ENCODE results near the gene GTF3C2.

GTF3C2 gene

DNA sequence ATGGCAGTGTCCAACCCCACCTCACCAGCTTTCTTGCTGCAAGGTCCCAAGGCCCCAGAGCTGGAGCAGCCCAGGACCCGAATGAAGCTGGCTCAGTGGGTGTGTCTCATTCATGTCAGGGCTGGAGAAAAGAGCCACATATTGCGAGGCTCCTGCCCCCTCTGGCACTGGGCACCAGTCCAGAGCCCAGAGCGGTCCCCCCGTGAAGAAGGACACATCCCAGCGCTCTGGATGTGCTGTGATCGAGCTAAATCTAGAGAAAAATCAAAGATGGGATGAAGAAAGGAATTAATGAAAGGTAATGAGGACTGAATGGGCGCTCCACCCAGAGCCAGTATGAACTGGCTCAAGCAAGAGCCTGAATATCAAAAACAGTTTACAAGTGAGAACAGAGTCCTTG is 20.4 kb downstream of the GTF3C2 start:
- Histone ChIP-seq H3F3A (ENCODE audit: low read depth) (no peaks in the 10 kb centered on the region), H3K9me2 (replicated peaks; ENCODE audit: low read depth, low read length) (no peaks in the 10 kb centered on the region), H3K9me3 (ENCODE audit: insufficient read depth, low read depth, low read length) (no peaks in the 10 kb centered on the region), H4K20me1 (ENCODE audit: insufficient read depth, low read length, poor library complexity, severe bottlenecking) (no peaks in the 10 kb centered on the region), H3K36me3 (ENCODE audit: insufficient read depth, low read length) (peaks cover 71% of the 10 kb centered on the region), H3K4me3 (ENCODE audit: low read length, poor library complexity, severe bottlenecking) (no peak overlapping the region), H2AFZ (ENCODE audit: low read length) (no peak overlapping the region), H3K9ac (ENCODE audit: low read depth, low read length, poor library complexity, severe bottlenecking) (no peak overlapping the region), H3K4me2 (ENCODE audit: low read depth, low read length, poor library complexity, severe bottlenecking) (no peak overlapping the region), H3K79me2 (ENCODE audit: insufficient read depth, low read length) (no peaks in the 10 kb centered on the region), H3K4me1 (ENCODE audit: insufficient read depth, low read length, poor library complexity, severe bottlenecking) (no peaks in the 10 kb centered on the region), H3K27me3 (ENCODE audit: insufficient read depth, low read length, poor library complexity, severe bottlenecking) (no peaks in the 10 kb centered on the region)
- TF ChIP-seq, protein P1, sequence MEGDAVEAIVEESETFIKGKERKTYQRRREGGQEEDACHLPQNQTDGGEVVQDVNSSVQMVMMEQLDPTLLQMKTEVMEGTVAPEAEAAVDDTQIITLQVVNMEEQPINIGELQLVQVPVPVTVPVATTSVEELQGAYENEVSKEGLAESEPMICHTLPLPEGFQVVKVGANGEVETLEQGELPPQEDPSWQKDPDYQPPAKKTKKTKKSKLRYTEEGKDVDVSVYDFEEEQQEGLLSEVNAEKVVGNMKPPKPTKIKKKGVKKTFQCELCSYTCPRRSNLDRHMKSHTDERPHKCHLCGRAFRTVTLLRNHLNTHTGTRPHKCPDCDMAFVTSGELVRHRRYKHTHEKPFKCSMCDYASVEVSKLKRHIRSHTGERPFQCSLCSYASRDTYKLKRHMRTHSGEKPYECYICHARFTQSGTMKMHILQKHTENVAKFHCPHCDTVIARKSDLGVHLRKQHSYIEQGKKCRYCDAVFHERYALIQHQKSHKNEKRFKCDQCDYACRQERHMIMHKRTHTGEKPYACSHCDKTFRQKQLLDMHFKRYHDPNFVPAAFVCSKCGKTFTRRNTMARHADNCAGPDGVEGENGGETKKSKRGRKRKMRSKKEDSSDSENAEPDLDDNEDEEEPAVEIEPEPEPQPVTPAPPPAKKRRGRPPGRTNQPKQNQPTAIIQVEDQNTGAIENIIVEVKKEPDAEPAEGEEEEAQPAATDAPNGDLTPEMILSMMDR (conservative IDR thresholded peaks at IDR 0.05; ENCODE audit: low read length): no peak
- TF ChIP-seq EZH2phosphoT487 (IDR thresholded peaks at IDR 0.05; ENCODE audit: borderline replicate concordance): no peak

DNA sequence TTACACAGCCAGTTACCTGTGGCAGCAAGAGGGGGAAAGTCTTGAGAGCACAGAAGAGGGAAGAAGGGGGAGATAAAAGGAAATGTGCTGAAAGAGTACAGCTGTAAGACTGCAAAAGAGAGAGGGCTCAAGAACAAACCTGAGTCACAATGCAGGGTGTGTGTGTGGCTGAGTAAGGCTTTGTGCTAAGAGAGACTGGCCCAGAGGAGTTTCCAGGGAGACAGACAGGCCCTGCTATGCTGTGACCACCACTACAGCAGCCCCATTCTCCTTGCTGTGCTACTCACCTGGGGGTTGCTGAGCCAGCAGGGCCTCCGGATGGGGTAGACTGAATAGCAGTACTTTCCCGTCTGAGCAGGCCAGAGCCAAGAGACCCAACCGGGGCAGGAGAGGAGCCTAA is 21.3 kb downstream of the GTF3C2 start:
- Histone ChIP-seq H3K4me2 (ENCODE audit: low read depth, low read length, poor library complexity, severe bottlenecking) (no peak overlapping the region), H3K4me1 (ENCODE audit: insufficient read depth, low read length, poor library complexity, severe bottlenecking) (no peaks in the 10 kb centered on the region), H3K79me2 (ENCODE audit: insufficient read depth, low read length) (no peaks in the 10 kb centered on the region), H3K9ac (ENCODE audit: low read depth, low read length, poor library complexity, severe bottlenecking) (no peak overlapping the region), H3K36me3 (ENCODE audit: insufficient read depth, low read length) (peaks cover 64% of the 10 kb centered on the region), H3K4me3 (ENCODE audit: low read length, poor library complexity, severe bottlenecking) (no peak overlapping the region), H3K27me3 (ENCODE audit: insufficient read depth, low read length, poor library complexity, severe bottlenecking) (no peaks in the 10 kb centered on the region), H4K20me1 (ENCODE audit: insufficient read depth, low read length, poor library complexity, severe bottlenecking) (no peaks in the 10 kb centered on the region), H3K9me2 (replicated peaks; ENCODE audit: low read depth, low read length) (no peaks in the 10 kb centered on the region), H3K9me3 (ENCODE audit: insufficient read depth, low read depth, low read length) (no peaks in the 10 kb centered on the region), H2AFZ (ENCODE audit: low read length) (no peak overlapping the region), H3F3A (ENCODE audit: low read depth) (no peaks in the 10 kb centered on the region)
- TF ChIP-seq EZH2phosphoT487 (IDR thresholded peaks at IDR 0.05; ENCODE audit: borderline replicate concordance): no peak
- TF ChIP-seq, protein P1 (conservative IDR thresholded peaks at IDR 0.05; ENCODE audit: low read length): no peak

DNA sequence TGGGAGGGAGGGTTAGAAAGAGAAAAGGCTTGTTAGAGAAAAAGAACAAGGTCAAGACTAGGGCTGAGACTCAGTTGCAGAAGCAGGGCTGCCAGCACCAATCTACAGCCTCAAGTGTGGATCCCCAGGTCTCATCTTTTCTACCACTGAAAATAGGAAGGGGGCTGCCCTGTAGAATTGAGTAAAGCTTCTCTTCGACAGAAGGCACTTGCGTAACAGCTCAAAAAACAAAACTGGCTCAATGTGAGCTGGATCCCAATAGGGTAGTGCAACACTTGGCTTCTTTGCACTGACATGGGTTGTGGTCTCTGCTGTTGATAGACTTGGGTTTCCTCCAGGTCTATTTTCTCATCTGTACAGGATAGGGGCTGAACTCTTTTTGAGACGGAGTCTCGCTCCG is 31.8 kb downstream of the GTF3C2 start:
- Histone ChIP-seq H3K27me3 (ENCODE audit: insufficient read depth, low read length, poor library complexity, severe bottlenecking) (no peaks in the 10 kb centered on the region), H3K4me3 (ENCODE audit: low read length, poor library complexity, severe bottlenecking) (no peak overlapping the region), H3K9ac (ENCODE audit: low read depth, low read length, poor library complexity, severe bottlenecking) (no peak overlapping the region), H4K20me1 (ENCODE audit: insufficient read depth, low read length, poor library complexity, severe bottlenecking) (no peaks in the 10 kb centered on the region), H3K4me2 (ENCODE audit: low read depth, low read length, poor library complexity, severe bottlenecking) (no peak overlapping the region), H3K36me3 (ENCODE audit: insufficient read depth, low read length) (peaks cover 37% of the 10 kb centered on the region; the same call in 1 of the 2 replicates), H2AFZ (ENCODE audit: low read length) (no peak overlapping the region), H3F3A (ENCODE audit: low read depth) (peaks cover 4% of the 10 kb centered on the region; the same call in 1 of the 2 replicates), H3K9me2 (replicated peaks; ENCODE audit: low read depth, low read length) (no peaks in the 10 kb centered on the region), H3K9me3 (ENCODE audit: insufficient read depth, low read depth, low read length) (no peaks in the 10 kb centered on the region), H3K4me1 (ENCODE audit: insufficient read depth, low read length, poor library complexity, severe bottlenecking) (peaks cover 15% of the 10 kb centered on the region), H3K79me2 (ENCODE audit: insufficient read depth, low read length) (peaks cover 20% of the 10 kb centered on the region)
- no peak for TF ChIP-seq EZH2phosphoT487 (IDR thresholded peaks at IDR 0.05; ENCODE audit: borderline replicate concordance)
- TF ChIP-seq, protein P1 (conservative IDR thresholded peaks at IDR 0.05; ENCODE audit: low read length): no peak

Data from Loucy (cell line).